CD4-positive, alpha-beta T cell treated with Interleukin-6 for 4 hours (primary cell): ENCODE results near the gene ARHGAP18.

Source experiments
- DNase-seq: peaks from one replicate; pipeline ENCODE4 v3.0.0-alpha.2; 2020; ENCODE audit warnings: mixed read lengths

The ARHGAP18 gene

GRCh38 chr6:129709769-129710449 is at the start of gene ARHGAP18:
ARHGAP18 (minus strand) TSS chr6:129710177; CDS start chr6:129710136, 41 bp downstream.
- DNase-seq: peak; percentile 78

GRCh38 chr6:129755787-129756186 is 45.8 kb upstream of the ARHGAP18 start:
- DNase-seq: no peak

GRCh38 chr6:129754750-129755149 is 44.8 kb upstream of the ARHGAP18 start:
- no peak for DNase-seq

- no peak for DNase-seq
Observed at GRCh38 chr6:129753422-129753821, 43.4 kb upstream of the ARHGAP18 start.

- DNase-seq: no peak
Observed at GRCh38 chr6:129751384-129751783, 41.4 kb upstream of the ARHGAP18 start.

- peak; percentile 14 for DNase-seq
Observed at GRCh38 chr6:129750360-129750759, 40.4 kb upstream of the ARHGAP18 start.

- peak; percentile 37 for DNase-seq
Observed at GRCh38 chr6:129749749-129750120, 39.8 kb upstream of the ARHGAP18 start.

GRCh38 chr6:129748901-129749748 is 39.1 kb upstream of the ARHGAP18 start:
- DNase-seq: no peak

- DNase-seq: peak; percentile 71
Observed at GRCh38 chr6:129748212-129748900, 38.4 kb upstream of the ARHGAP18 start.

GRCh38 chr6:129747588-129748112 is 37.7 kb upstream of the ARHGAP18 start:
- DNase-seq: no peak

GRCh38 chr6:129744880-129745237 is 34.9 kb upstream of the ARHGAP18 start:
- DNase-seq: no peak

- no peak for DNase-seq
Observed at GRCh38 chr6:129744201-129744879, 34.4 kb upstream of the ARHGAP18 start.

GRCh38 chr6:129740013-129740412 is 30.0 kb upstream of the ARHGAP18 start:
- DNase-seq: no peak

- DNase-seq: no peak
Observed at GRCh38 chr6:129736105-129736504, 26.1 kb upstream of the ARHGAP18 start.

GRCh38 chr6:129733290-129733689 is 23.3 kb upstream of the ARHGAP18 start:
- peak; percentile 23 for DNase-seq

- no peak for DNase-seq
Observed at GRCh38 chr6:129732542-129732941, 22.6 kb upstream of the ARHGAP18 start.

- no peak for DNase-seq
Observed at GRCh38 chr6:129732034-129732433, 22.1 kb upstream of the ARHGAP18 start.

- no peak for DNase-seq
Observed at GRCh38 chr6:129731428-129731827, 21.5 kb upstream of the ARHGAP18 start.

- DNase-seq: peak; percentile 51
Observed at GRCh38 chr6:129730477-129731165, 20.6 kb upstream of the ARHGAP18 start.

GRCh38 chr6:129726650-129727049 is 16.7 kb upstream of the ARHGAP18 start:
- DNase-seq: no peak

- DNase-seq: no peak
Observed at GRCh38 chr6:129725341-129725740, 15.4 kb upstream of the ARHGAP18 start.

- DNase-seq: no peak
Observed at GRCh38 chr6:129719692-129720091, 9.7 kb upstream of the ARHGAP18 start.
